Measurements from ENCODE around the gene TOB1.

DNA sequence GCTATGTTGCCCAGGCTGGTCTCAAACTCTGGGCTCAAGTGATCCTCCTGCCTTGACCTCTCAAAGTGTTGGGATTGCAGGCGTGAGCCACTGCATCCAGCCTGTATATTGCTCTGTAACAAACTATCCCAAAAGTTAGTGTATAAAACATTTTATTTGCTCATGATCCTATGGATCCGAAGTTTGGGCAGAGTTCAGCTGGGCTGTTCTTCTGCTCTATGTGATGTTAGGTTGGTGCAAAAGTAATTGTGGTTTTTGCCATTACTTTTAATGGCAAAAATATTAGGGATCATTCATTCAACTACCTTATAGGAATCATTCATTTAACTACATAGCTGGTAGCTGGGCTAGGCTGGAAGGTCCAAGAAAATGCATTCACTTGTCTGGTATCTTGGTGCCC lies 43.6 kb downstream of the TOB1 start:
- TF ChIP-seq, protein P1, sequence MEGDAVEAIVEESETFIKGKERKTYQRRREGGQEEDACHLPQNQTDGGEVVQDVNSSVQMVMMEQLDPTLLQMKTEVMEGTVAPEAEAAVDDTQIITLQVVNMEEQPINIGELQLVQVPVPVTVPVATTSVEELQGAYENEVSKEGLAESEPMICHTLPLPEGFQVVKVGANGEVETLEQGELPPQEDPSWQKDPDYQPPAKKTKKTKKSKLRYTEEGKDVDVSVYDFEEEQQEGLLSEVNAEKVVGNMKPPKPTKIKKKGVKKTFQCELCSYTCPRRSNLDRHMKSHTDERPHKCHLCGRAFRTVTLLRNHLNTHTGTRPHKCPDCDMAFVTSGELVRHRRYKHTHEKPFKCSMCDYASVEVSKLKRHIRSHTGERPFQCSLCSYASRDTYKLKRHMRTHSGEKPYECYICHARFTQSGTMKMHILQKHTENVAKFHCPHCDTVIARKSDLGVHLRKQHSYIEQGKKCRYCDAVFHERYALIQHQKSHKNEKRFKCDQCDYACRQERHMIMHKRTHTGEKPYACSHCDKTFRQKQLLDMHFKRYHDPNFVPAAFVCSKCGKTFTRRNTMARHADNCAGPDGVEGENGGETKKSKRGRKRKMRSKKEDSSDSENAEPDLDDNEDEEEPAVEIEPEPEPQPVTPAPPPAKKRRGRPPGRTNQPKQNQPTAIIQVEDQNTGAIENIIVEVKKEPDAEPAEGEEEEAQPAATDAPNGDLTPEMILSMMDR (IDR thresholded peaks at IDR 0.05 in 8 of 11, conservative IDR thresholded peaks at IDR 0.05 in 3 of 11), result no peak
- no peak for TF ChIP-seq POLR2AphosphoS5 (IDR thresholded peaks at IDR 0.05)

Measured in spleen (tissue), 7 donors.